Measurements from ENCODE around the gene BRIP1. TPM values are rescaled to one million over a fixed set of nuclear protein-coding genes. Genes with fewer than 3 reads are reported as not detected.

The BRIP1 gene
- total RNA-seq, 1 donor from 2014 or later: 4.3 TPM

GRCh38 chr17:61700252-61700651, 163.1 kb downstream of the BRIP1 start:
- Mint-ChIP-seq H3K9me3 (ENCODE audit: low read depth) (peaks cover 61% of the 10 kb centered on the region), H3K4me1 (ENCODE audit: low read depth) (no peaks in the 10 kb centered on the region), H3K36me3 (ENCODE audit: low read depth) (peaks cover 27% of the 10 kb centered on the region), H3K27me3 (ENCODE audit: low read depth) (no peaks in the 10 kb centered on the region), H3K27ac (ENCODE audit: unreplicated experiment) (no peak overlapping the region), H3K4me3 (ENCODE audit: unreplicated experiment) (no peak overlapping the region)
- TF ChIP-seq, protein P1, sequence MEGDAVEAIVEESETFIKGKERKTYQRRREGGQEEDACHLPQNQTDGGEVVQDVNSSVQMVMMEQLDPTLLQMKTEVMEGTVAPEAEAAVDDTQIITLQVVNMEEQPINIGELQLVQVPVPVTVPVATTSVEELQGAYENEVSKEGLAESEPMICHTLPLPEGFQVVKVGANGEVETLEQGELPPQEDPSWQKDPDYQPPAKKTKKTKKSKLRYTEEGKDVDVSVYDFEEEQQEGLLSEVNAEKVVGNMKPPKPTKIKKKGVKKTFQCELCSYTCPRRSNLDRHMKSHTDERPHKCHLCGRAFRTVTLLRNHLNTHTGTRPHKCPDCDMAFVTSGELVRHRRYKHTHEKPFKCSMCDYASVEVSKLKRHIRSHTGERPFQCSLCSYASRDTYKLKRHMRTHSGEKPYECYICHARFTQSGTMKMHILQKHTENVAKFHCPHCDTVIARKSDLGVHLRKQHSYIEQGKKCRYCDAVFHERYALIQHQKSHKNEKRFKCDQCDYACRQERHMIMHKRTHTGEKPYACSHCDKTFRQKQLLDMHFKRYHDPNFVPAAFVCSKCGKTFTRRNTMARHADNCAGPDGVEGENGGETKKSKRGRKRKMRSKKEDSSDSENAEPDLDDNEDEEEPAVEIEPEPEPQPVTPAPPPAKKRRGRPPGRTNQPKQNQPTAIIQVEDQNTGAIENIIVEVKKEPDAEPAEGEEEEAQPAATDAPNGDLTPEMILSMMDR (IDR thresholded peaks at IDR 0.05): no peak
- no peak for DNase-seq (ENCODE audit: low spot score)

- Mint-ChIP-seq H3K4me1 (ENCODE audit: low read depth) (no peaks in the 10 kb centered on the region), H3K27me3 (ENCODE audit: low read depth) (no peaks in the 10 kb centered on the region), H3K27ac (ENCODE audit: unreplicated experiment) (no peak overlapping the region), H3K4me3 (ENCODE audit: unreplicated experiment) (no peak overlapping the region), H3K9me3 (ENCODE audit: low read depth) (peaks cover 67% of the 10 kb centered on the region), H3K36me3 (ENCODE audit: low read depth) (peaks cover 27% of the 10 kb centered on the region)
- TF ChIP-seq, protein P1 (IDR thresholded peaks at IDR 0.05): no peak
- no peak for DNase-seq (ENCODE audit: low spot score)
Observed at GRCh38 chr17:61699694-61700093, 163.6 kb downstream of the BRIP1 start.

DNA sequence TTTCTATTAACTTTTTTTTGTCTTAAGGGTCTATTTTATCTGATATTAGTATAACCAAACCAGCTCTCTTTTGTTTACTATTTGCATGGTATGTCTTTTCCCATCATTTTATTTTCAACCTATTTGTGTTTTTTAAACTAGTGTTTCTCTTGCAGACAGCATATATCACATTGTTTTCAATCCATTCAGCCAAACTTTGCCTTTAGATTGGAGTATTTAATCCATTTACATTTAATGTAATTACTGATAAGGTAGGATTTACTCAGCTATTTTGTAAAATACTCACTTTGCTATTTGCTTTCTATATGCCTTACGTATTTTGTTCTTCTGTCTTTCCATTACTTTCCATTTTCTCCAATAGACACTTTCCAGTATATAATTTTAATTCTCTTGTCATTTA, 164.3 kb downstream of the BRIP1 start:
- no peak for DNase-seq (ENCODE audit: low spot score)
- no peak overlapping the region for H3K4me3 Mint-ChIP-seq (ENCODE audit: unreplicated experiment)
- peaks cover 68% of the 10 kb centered on the region for H3K9me3 Mint-ChIP-seq (ENCODE audit: low read depth)
- H3K4me1 Mint-ChIP-seq (ENCODE audit: low read depth): peaks cover 3% of the 10 kb centered on the region
- no peak overlapping the region for H3K27ac Mint-ChIP-seq (ENCODE audit: unreplicated experiment)
- TF ChIP-seq, protein P1 (IDR thresholded peaks at IDR 0.05): no peak
- H3K36me3 Mint-ChIP-seq (ENCODE audit: low read depth): peaks cover 27% of the 10 kb centered on the region
- no peaks in the 10 kb centered on the region for H3K27me3 Mint-ChIP-seq (ENCODE audit: low read depth)

DNA sequence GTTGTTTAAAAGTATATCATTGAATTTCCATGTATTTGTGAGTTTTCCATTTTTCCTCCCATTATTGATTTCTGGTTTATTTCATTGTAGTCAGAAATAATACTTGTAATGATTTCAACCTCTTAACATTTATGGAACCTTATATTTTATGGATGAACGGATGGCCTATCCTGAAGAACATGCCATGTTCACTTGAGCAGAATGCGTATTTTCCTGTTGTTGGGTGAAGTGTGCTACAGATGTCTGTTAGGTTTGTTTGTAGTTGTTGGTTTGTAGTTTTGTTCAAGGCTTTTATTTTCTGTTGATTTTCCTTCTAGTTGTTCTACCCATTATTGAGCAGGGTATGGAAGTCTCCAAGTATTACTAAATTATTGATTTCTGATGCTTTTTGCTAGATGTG, 165.1 kb downstream of the BRIP1 start:
- TF ChIP-seq, protein P1 (IDR thresholded peaks at IDR 0.05): no peak
- Mint-ChIP-seq H3K27me3 (ENCODE audit: low read depth) (no peaks in the 10 kb centered on the region), H3K9me3 (ENCODE audit: low read depth) (peaks cover 65% of the 10 kb centered on the region), H3K4me3 (ENCODE audit: unreplicated experiment) (no peak overlapping the region), H3K36me3 (ENCODE audit: low read depth) (peaks cover 27% of the 10 kb centered on the region), H3K27ac (ENCODE audit: unreplicated experiment) (no peak overlapping the region), H3K4me1 (ENCODE audit: low read depth) (peaks cover 6% of the 10 kb centered on the region)
- DNase-seq (ENCODE audit: low spot score): no peak

- H3K36me3 Mint-ChIP-seq (ENCODE audit: low read depth): peaks cover 19% of the 10 kb centered on the region
- no peak overlapping the region for H3K27ac Mint-ChIP-seq (ENCODE audit: unreplicated experiment)
- no peak overlapping the region for H3K4me3 Mint-ChIP-seq (ENCODE audit: unreplicated experiment)
- TF ChIP-seq, protein P1 (IDR thresholded peaks at IDR 0.05): no peak
- DNase-seq (ENCODE audit: low spot score): no peak
- H3K4me1 Mint-ChIP-seq (ENCODE audit: low read depth): peaks cover 10% of the 10 kb centered on the region
- peaks cover 44% of the 10 kb centered on the region for H3K9me3 Mint-ChIP-seq (ENCODE audit: low read depth)
- H3K27me3 Mint-ChIP-seq (ENCODE audit: low read depth): no peaks in the 10 kb centered on the region
Observed at GRCh38 chr17:61695779-61696337, 167.5 kb downstream of the BRIP1 start.
